Thoracic aorta endothelial cell (primary cell): ENCODE results near the gene TLCD1. TPM values are rescaled to one million over a fixed set of nuclear protein-coding genes. Genes with fewer than 3 reads are reported as not detected.
A peak's percentile ranks its signal among the peaks of the same experiment; 100 is the strongest.

Experiments used
- small RNA-seq: library from RNA; depleted of rRNA; stranded (forward); fragments of <200 nt; gene quantifications from one replicate; pipeline ENCODE3, GENCODE V24; 2012
- total RNA-seq: library from RNA; depleted of rRNA; stranded (reverse); fragments of >200 nt; gene quantifications from 2 replicates; pipeline ENCODE4 v1.2.3, GENCODE V29; 2012

The TLCD1 gene, protein sequence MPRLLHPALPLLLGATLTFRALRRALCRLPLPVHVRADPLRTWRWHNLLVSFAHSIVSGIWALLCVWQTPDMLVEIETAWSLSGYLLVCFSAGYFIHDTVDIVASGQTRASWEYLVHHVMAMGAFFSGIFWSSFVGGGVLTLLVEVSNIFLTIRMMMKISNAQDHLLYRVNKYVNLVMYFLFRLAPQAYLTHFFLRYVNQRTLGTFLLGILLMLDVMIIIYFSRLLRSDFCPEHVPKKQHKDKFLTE
- total RNA-seq, result 0.93 and 1.0 TPM in 2 replicates

DNA sequence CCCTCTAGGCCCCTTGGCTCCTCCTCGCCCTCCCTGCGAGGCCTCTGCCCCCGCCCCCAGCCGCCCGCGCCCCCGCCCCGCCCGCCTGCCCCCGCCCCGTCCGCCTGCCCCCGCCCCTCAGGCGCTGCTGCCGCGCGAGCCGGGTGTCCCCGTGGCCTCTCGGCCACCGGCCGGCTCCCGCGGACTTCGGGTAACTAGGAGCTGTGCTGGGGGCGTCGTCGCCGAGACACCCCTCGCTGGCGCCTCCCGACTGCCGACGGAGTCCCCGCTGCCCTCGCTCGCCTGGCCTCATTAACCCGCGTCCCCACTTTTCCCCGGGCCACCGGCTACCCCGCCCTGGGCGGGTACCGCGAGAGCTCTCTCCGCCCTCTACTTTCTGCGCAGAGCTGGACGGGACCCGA is at the start of gene TLCD1:
TLCD1 (minus strand) TSS at position 8 of the 401 bp plus-strand sequence. CDS start 136 bp downstream, outside the sequence.

DNA sequence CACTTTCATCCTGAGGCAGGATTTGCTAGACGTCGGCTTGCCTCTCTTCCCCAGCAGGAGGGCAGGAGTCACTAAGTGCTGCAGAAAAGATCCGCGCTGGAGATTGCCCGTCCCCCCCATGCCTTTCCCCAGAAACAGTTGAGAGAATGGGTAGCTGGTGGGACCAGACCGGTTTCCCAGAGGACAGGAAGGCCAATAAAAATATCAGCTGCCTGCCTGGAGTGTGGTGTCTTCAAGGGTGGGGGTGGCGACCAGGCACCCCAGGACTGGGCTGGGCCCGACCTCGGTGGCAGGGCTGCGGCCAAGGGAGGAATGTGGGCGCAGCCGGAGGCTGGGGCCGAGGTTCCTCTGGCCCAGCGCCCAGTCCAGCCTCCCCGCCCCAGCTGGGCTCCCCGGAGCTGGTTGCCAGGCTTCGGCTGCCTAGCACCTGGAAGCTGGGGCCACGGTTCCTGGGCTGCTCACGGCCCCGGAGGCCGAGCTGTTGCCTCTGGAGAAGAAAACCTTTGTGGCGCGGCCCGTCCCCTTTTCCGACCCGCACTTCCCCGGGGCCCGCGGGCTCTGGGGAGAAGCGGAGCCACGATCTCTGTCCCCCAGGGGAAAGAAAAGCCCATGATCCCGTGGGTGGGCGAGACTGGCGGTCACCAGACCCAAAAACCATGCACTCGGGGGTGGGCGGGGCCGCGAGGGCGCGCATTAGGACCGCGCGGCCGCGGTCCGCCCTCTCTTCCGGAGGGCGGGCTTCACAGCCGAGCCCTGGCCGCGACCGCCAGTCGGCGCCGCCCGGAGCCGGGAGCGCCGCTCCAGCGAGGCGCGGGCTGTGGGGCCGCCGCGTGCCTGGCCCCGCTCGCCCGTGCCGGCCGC is 17.4 kb upstream of the TLCD1 start, which contains the start of gene TRAF4:
TRAF4 (plus strand) TSS at position 769 of the 861 bp plus-strand sequence. CDS start 102 bp downstream, outside the sequence.

DNA sequence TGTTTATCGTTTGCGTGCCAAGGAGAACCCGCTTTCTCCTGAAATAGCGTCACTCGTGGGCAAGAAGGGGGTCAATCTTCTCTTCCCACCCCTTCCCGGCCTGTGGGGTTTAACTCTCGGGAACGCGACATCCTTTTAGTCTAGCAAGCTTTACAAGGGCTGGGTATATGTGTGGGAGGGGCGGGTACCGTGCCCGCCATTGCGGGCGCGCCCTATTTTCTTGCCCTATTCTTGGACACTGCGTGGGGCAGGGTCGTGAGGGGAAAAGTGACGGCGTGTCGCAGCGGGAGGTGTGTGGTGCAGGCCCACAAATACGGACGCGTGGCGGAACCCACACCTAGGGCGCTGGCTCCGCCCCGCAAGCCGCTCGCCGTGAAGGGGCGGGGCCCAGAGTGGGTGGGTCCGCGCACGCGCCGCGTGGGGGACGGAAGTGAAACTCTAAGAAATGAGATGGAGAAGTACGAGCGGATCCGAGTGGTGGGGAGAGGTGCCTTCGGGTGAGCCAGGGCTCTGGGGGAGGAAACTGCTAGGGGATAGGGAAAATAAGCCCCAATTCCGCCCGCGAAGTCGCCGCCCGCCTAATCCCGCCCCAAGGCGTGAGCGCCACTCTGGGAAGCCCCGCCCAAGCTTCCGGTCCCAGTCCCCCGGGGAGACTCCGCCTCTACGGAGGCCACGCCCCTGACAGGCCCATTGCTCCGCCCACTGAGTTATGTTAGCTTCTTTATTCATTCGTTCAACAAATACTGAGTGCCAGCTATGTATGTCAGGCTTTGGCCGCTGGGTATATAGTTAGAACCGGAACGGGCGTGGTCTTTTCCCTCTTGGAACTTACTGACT is 2.5 kb upstream of the TLCD1 start, which contains the start of gene NEK8:
NEK8 (plus strand) TSS at position 425 of the 837 bp plus-strand sequence; CDS start at position 451, 26 bp downstream.

DNA sequence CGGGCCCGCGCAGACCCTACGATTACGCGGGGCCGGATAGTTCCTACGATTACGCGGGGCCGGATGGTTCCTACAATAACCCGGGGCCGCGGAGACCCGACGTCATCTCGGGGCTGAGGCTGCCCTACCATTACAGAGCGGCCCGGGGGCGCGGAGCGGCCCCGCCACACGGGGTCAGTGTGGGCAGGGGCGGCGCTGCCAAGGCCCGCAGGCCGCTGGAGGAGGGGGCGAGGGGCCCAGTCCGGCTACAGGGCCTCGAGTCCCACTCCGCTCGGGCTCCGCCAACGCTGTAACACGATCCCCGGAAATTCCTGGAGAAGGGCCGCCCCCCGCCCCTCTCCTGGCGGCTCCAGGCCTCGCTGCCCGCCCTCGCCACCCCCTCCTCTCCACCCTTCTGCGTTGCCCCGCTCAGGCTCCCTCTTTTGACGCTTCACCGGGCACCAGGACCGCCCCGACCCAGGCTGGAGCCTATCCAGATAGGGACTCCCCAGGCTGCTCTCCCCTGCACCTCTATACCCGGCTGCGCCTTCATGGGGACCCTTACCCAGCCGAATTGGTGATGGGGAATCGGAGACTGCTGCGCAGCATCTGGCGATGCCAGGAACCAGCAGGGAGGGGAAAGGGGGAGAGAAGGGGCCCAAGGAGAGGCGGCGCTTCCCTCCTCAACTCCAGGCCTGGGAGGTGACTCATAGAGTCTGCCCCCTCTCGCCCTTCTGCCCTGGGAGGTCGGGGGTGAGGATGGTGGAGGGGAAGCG is 8.3 kb downstream of the TLCD1 start, which contains the start of gene RAB34:
RAB34 (minus strand) TSS at position 291 of the 755 bp plus-strand sequence. CDS start 602 bp downstream, outside the sequence.

DNA sequence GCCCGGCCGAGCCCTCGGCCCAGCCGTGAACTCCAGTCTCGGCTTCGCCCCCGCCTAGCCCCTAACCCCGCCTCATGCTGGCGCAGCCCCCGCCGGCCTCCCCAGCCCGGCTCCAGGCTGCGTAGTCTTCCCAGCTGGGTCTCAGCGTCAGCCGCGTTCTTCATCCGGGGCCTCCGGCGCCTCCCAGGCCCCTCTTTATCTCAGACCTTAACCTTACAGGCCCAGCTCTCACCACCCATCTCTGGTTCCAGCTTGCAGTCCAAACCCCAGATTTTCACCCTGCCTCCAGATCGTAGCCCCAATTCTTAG is 14.4 kb downstream of the TLCD1 start, which contains the start of gene PROCA1:
PROCA1 (minus strand) TSS at position 166 of the 309 bp plus-strand sequence. CDS start 228 bp downstream, outside the sequence.

Small RNAs within 50 kb of the gene (small RNA-seq; reads per million reads assigned to genes)
- gene SNORD42A (not detected), gene SNORD42B (1.6 reads per million, percentile 40 among the genes with 10 or more reads in this experiment), gene SNORD4A (not detected), gene SNORD4B (not detected)

Other genes starting within 250 kb of the TLCD1 start
- gene FOXN1, start 219.9 kb downstream of the TLCD1 start, total RNA-seq, result not detected in 2 replicates
- gene UNC119, start 173.6 kb downstream of the TLCD1 start, total RNA-seq, result 14.1 and 19.3 TPM in 2 replicates
- gene PIGS, start 154.7 kb downstream of the TLCD1 start, total RNA-seq, result 43.0 and 62.8 TPM in 2 replicates
- 17.7 and 23.4 TPM in 2 replicates for gene ALDOC, start 149.3 kb downstream of the TLCD1 start, total RNA-seq
- 45.1 and 65.0 TPM in 2 replicates for gene SPAG5, start 127.2 kb downstream of the TLCD1 start, total RNA-seq
- 12.6 and 12.7 TPM in 2 replicates for gene RSKR, start 112.0 kb downstream of the TLCD1 start, total RNA-seq
- 213 TPM in 2 replicates for gene BLTP2, start 81.1 kb downstream of the TLCD1 start, total RNA-seq
- gene SDF2, start 64.3 kb downstream of the TLCD1 start, total RNA-seq, result 31.2 and 36.7 TPM in 2 replicates
- gene SUPT6H, start 64.0 kb downstream of the TLCD1 start, total RNA-seq, result 55.9 and 65.0 TPM in 2 replicates
- gene PROCA1, start 14.3 kb downstream of the TLCD1 start, total RNA-seq, result 1.1 and 1.3 TPM in 2 replicates
- 24.9 and 96.6 TPM in 2 replicates for gene RAB34, start 8.4 kb downstream of the TLCD1 start, total RNA-seq
- 554 and 645 TPM in 2 replicates for gene RPL23A, start 6.2 kb downstream of the TLCD1 start, total RNA-seq
- 1.1 and 1.5 TPM in 2 replicates for gene NEK8, start 2.6 kb upstream of the TLCD1 start, total RNA-seq
- gene TRAF4, start 17.8 kb upstream of the TLCD1 start, total RNA-seq, result 24.6 and 27.9 TPM in 2 replicates
- 10.5 and 16.9 TPM in 2 replicates for gene FAM222B, start 116.6 kb upstream of the TLCD1 start, total RNA-seq
- gene ERAL1, start 128.8 kb upstream of the TLCD1 start, total RNA-seq, result 49.6 and 66.8 TPM in 2 replicates
- gene FLOT2, start 171.5 kb upstream of the TLCD1 start, total RNA-seq, result 75.6 and 75.8 TPM in 2 replicates
- 6.4 and 7.4 TPM in 2 replicates for gene DHRS13, start 176.8 kb upstream of the TLCD1 start, total RNA-seq
- gene PHF12, start 225.3 kb upstream of the TLCD1 start, total RNA-seq, result 24.8 and 29.4 TPM in 2 replicates